Liver (tissue), 9 donors: Measurements from ENCODE around the gene ADGRG2. TPM values are rescaled to one million over a fixed set of nuclear protein-coding genes. Genes with fewer than 3 reads are reported as not detected.

ENCODE experiments used
- DNase-seq: peaks from one replicate; pipeline ENCODE4 v3.0.0-alpha.2; 2017; ENCODE audit warnings: low spot score
- H3K27ac ChIP-seq, 2 donors: one replicate each; pipeline ENCODE4 v1.7.0; 2013; ENCODE audit warnings: inconsistent platforms in 2 of 2, low read length in 2 of 2, control low read depth in 1 of 2, low read depth in 1 of 2, mild to moderate bottlenecking in 1 of 2
- H3K27me3 ChIP-seq, 4 donors: one replicate each; pipeline versions ENCODE4 v1.6.1 to v1.7.0; 2013; ENCODE audit warnings: low read length in 3 of 4, inconsistent platforms in 1 of 4, mild to moderate bottlenecking in 1 of 4, moderate library complexity in 1 of 4; ENCODE audit not compliant: control insufficient read depth in 4 of 4, insufficient read depth in 4 of 4
- H3K36me3 ChIP-seq, 4 donors: one replicate each; pipeline versions ENCODE4 v1.6.1 to v1.7.0; 2013; ENCODE audit warnings: low read length in 3 of 4, mild to moderate bottlenecking in 3 of 4, low read depth in 1 of 4, moderate library complexity in 1 of 4; ENCODE audit not compliant: control insufficient read depth in 4 of 4, insufficient read depth in 3 of 4
- H3K4me1 ChIP-seq, 4 donors: one replicate each; pipeline versions ENCODE4 v1.6.1 to v1.7.0; 2013; ENCODE audit warnings: low read length in 3 of 4, mild to moderate bottlenecking in 3 of 4, moderate library complexity in 1 of 4; ENCODE audit not compliant: control insufficient read depth in 4 of 4, insufficient read depth in 4 of 4
- H3K4me3 ChIP-seq, 3 donors: one replicate each; pipeline versions ENCODE4 v1.6.1 to v1.7.0; 2013; ENCODE audit warnings: low read length in 3 of 3, control low read depth in 1 of 3, low read depth in 1 of 3, mild to moderate bottlenecking in 1 of 3
- H3K9ac ChIP-seq, 2 donors: one replicate each; pipeline ENCODE4 v1.7.0; 2013; ENCODE audit warnings: low read length in 2 of 2, mild to moderate bottlenecking in 2 of 2, moderate library complexity in 2 of 2, control low read depth in 1 of 2, low read depth in 1 of 2
- H3K9me3 ChIP-seq, 4 donors: one replicate each; pipeline versions ENCODE4 v1.6.1 to v1.7.0; 2013; ENCODE audit warnings: low read length in 3 of 4; ENCODE audit not compliant: control insufficient read depth in 4 of 4
- ATF3 ChIP-seq: IDR thresholded peaks from 2 replicates; pipeline ENCODE4 v1.6.1; 2016; ENCODE audit warnings: antibody characterized with exemption
- CTCF ChIP-seq: fragments of 150-350 bp; IDR thresholded peaks from 2 replicates; pipeline ENCODE4 v1.5.1; 2017; ENCODE audit warnings: improper control_type of control experiment, low read depth, low read length; ENCODE audit not compliant: missing input control
- FOXA1 ChIP-seq: IDR thresholded peaks from 2 replicates; pipeline ENCODE4 v1.6.1; 2016; ENCODE audit warnings: antibody characterized with exemption
- GABPA ChIP-seq, 2 donors: IDR thresholded peaks in 1 of 2; conservative IDR thresholded peaks in 1 of 2; 2 replicates each; pipeline ENCODE4 v1.6.1; 2016; ENCODE audit warnings: antibody characterized with exemption in 2 of 2, mild to moderate bottlenecking in 1 of 2, moderate library complexity in 1 of 2
- HNF4A ChIP-seq, 2 donors: conservative IDR thresholded peaks; 2 replicates each; pipeline ENCODE4 v1.6.1; 2016; ENCODE audit warnings: antibody characterized with exemption in 2 of 2, mild to moderate bottlenecking in 2 of 2
- HNF4G ChIP-seq: IDR thresholded peaks from 2 replicates; pipeline ENCODE4 v1.6.1; 2016; ENCODE audit warnings: antibody characterized with exemption
- JUND ChIP-seq, 2 donors: IDR thresholded peaks; 2 replicates each; pipeline ENCODE4 v1.6.1; 2016; ENCODE audit warnings: antibody characterized with exemption in 2 of 2
- NR2F2 ChIP-seq: IDR thresholded peaks from 2 replicates; pipeline ENCODE4 v1.6.1; 2016; ENCODE audit warnings: antibody characterized with exemption
- REST ChIP-seq: IDR thresholded peaks from 2 replicates; pipeline ENCODE4 v1.6.1; 2016; ENCODE audit warnings: antibody characterized with exemption, mild to moderate bottlenecking
- SP1 ChIP-seq: IDR thresholded peaks from 2 replicates; pipeline ENCODE4 v1.6.1; 2018; ENCODE audit warnings: antibody characterized with exemption, mild to moderate bottlenecking
- TAF1 ChIP-seq: conservative IDR thresholded peaks from 2 replicates; pipeline ENCODE4 v1.6.1; 2016; ENCODE audit warnings: antibody characterized with exemption, mild to moderate bottlenecking
- WGBS: extraction: QIAGEN DNeasy Blood & Tissue Kit; methylation state at CpG from one replicate; pipeline ENCODE4 v1.1.7; 2013; 5-methylcytosine and 5-hydroxymethylcytosine counted together
- polyA plus RNA-seq, 2 donors: library from polyadenylated mRNA; stranded (reverse) in 1 of 2; unstranded in 1 of 2; fragments of 200-250 nt in 1 of 2; fragments of >200 nt in 1 of 2; fragmentation: Nextera tagmentation in 1 of 2; extraction: Ambion mirVana in 1 of 2; gene quantifications; one replicate each; pipeline versions ENCODE4 v1.2.1 to v1.2.3, GENCODE V29; 2013 to 2015
- total RNA-seq, 2 donors: library from RNA; depleted of rRNA; stranded (reverse); fragments of >200 nt; gene quantifications; one replicate each; pipeline ENCODE4 v1.2.3, GENCODE V29; 2014
- donor health status: healthy.
- donor health status: healthy.
- donor health status: healthy.
- donor health status: healthy.
- donor health status: healthy.

The ADGRG2 gene
- total and polyA plus RNA-seq, 4 donors, result 0.08 to 0.45 (median 0.24) TPM; not detected in 1

- TF ChIP-seq REST (no peak), HNF4A (conservative IDR thresholded peaks at IDR 0.05) (no peak)
These were observed 33.9 kb upstream of the ADGRG2 start (continued) for GRCh38 chrX:19156186-19156585.

GRCh38 chrX:19152762-19153161 is 30.5 kb upstream of the ADGRG2 start:
- no peak for TF ChIP-seq SP1
- no peak for TF ChIP-seq FOXA1
- no peak for TF ChIP-seq HNF4G
- no peak for TF ChIP-seq REST
- no peak for TF ChIP-seq NR2F2
- TF ChIP-seq TAF1, result no peak
- H3K27me3 ChIP-seq, result no peaks in the 10 kb centered on the region
- no peak for DNase-seq
- no peaks in the 10 kb centered on the region for H3K4me1 ChIP-seq
- no peak overlapping the region for H3K9ac ChIP-seq
- H3K36me3 ChIP-seq, result no peaks in the 10 kb centered on the region
- H3K9me3 ChIP-seq, result no peaks in the 10 kb centered on the region
- H3K27ac ChIP-seq, result no peak overlapping the region
- WGBS, result 89% methylated on average over 2 of the region's 2 CpGs
- H3K4me3 ChIP-seq, result no peak overlapping the region

- Histone ChIP-seq H3K27me3 (no peaks in the 10 kb centered on the region), H3K9me3 (no peaks in the 10 kb centered on the region), H3K9ac (no peak overlapping the region), H3K36me3 (no peaks in the 10 kb centered on the region), H3K27ac (no peak overlapping the region), H3K4me3 (no peak overlapping the region), H3K4me1 (no peaks in the 10 kb centered on the region)
- TF ChIP-seq JUND (IDR thresholded peaks at IDR 0.05), result no peak
- no peak for TF ChIP-seq NR2F2
- TF ChIP-seq CTCF, result no peak
- no peak for TF ChIP-seq GABPA (IDR thresholded peaks at IDR 0.05 in 1 of 2, conservative IDR thresholded peaks at IDR 0.05 in 1 of 2)
- TF ChIP-seq HNF4G, result no peak
- no peak for TF ChIP-seq ATF3
- DNase-seq, result no peak
- WGBS, result 92% methylated on average over 2 of the region's 2 CpGs
These were observed 14.8 kb upstream of the ADGRG2 start for GRCh38 chrX:19137067-19137466.
